RPMI7951 (cell line): ENCODE results near the gene FOXL2NB. TPM values are rescaled to one million over a fixed set of nuclear protein-coding genes. Genes with fewer than 3 reads are reported as not detected.

Experiments
- DNase-seq: peaks from one replicate; pipeline ENCODE4 v3.0.0-alpha.2; 2012; ENCODE audit warnings: low read depth
- total RNA-seq: library from RNA; depleted of rRNA; stranded (reverse); fragments of >200 nt; shearing (Covaris generic); gene quantifications from 2 replicates; pipeline ENCODE4 v1.2.3, GENCODE V29; 2014; rRNA removed

The FOXL2NB gene
- total RNA-seq, 1 experiment from 2014 or later, result not detected

DNA sequence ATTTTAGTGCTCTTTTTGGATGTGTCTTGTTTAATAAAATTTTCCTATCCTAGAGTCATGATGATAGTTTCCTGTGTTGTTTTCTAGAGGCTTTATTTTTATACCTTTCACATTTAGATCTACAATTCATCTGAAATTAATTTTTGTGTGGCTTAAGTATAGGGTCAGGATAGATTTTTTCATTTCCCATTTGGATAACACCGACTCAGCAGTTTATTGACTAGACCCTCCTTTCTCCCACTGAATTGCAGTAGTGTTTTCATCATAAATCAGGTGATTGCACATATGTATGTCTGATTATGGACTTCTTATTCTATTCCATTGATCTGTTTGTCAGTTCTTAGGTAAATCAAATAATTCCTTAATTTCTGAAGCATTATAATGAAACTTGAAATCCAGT, 48.7 kb downstream of the FOXL2NB start:
- DNase-seq, result no peak

Other genes with a start within 250 kb of the FOXL2NB start
- gene PIK3CB, start 112.3 kb upstream of the FOXL2NB start, total RNA-seq, result 9.1 and 11.1 TPM in 2 replicates
- under 0.01 and 0.36 TPM in 2 replicates for gene FOXL2, start 80 bp upstream of the FOXL2NB start, total RNA-seq
- not detected in 2 replicates for gene PRR23A, start 59.1 kb downstream of the FOXL2NB start, total RNA-seq
- gene PRR23B, start 73.7 kb downstream of the FOXL2NB start, total RNA-seq, result not detected in 2 replicates
- gene PRR23C, start 97.7 kb downstream of the FOXL2NB start, total RNA-seq, result not detected in 2 replicates